ENCODE data around the gene QSOX1.

The QSOX1 gene

DNA sequence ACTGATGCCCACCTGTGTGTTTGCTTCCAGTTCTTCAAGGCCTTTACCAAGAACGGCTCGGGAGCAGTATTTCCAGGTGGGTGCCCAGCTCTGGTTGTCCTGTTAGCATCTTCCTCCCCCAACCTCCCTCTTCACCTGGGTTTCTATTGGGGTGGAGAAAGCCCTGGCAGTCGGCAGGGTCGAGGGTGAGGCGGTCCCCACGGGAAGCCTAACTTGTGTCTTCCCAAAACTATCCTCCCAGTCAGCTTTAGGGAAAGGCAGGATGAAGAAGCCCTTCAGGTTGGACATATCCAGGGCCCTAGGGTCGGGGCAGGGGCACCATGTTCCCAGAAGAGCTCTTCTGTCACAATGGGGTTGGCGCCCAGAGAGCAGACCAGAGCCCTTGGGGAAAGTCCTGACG, 20.6 kb downstream of the QSOX1 start:
- in situ Hi-C loops (cut with MboI; ENCODE audit: low sequenced_read_pairs, unreplicated experiment) = no loop called here
- DNase-seq (ENCODE audit: low spot score) = no peak
- TF ChIP-seq, protein P1, sequence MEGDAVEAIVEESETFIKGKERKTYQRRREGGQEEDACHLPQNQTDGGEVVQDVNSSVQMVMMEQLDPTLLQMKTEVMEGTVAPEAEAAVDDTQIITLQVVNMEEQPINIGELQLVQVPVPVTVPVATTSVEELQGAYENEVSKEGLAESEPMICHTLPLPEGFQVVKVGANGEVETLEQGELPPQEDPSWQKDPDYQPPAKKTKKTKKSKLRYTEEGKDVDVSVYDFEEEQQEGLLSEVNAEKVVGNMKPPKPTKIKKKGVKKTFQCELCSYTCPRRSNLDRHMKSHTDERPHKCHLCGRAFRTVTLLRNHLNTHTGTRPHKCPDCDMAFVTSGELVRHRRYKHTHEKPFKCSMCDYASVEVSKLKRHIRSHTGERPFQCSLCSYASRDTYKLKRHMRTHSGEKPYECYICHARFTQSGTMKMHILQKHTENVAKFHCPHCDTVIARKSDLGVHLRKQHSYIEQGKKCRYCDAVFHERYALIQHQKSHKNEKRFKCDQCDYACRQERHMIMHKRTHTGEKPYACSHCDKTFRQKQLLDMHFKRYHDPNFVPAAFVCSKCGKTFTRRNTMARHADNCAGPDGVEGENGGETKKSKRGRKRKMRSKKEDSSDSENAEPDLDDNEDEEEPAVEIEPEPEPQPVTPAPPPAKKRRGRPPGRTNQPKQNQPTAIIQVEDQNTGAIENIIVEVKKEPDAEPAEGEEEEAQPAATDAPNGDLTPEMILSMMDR (IDR thresholded peaks at IDR 0.05; ENCODE audit: borderline replicate concordance, control extremely low read depth, extremely low read depth, insufficient read depth, missing control alignments) = no peak

DNA sequence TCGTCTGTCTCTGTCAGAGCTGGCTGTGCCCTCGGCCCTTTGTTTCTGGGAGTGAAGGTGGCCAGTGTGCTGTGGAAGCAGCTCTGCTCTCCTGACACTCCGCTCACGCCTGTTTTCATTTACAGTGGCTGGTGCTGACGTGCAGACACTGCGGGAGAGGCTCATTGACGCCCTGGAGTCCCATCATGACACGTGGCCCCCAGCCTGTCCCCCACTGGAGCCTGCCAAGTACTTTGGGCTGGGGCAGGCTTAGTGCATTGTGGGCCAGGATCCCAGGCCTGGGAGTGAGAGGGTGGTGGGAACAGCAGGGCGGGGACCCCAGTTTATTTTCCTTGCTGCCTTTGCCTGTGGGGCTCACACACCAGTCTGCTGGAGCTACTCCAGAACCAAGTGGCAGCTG, 21.1 kb downstream of the QSOX1 start:
- in situ Hi-C loops (cut with MboI; ENCODE audit: low sequenced_read_pairs, unreplicated experiment) = no loop called here
- TF ChIP-seq, protein P1 (IDR thresholded peaks at IDR 0.05; ENCODE audit: borderline replicate concordance, control extremely low read depth, extremely low read depth, insufficient read depth, missing control alignments) = no peak
- no peak for DNase-seq (ENCODE audit: low spot score)

DNA sequence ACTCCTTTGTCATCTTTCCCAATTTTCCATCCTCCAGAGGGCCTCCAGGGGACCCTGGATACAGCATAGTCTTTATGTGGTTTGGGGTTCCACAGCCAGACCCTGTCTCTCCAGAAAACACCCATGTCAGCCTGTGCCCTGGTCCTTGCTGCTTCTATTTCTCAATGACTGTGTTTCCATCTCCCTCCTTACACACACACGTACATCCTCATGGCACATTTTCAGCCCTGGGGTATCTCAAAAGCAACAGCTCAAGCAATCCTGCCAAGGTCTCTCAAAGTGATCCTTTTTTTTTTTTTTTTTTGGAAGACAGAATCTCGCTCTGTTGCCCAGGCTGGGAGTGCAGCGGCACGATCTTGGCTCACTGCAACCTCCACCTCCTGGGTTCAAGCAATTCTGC, 22.3 kb downstream of the QSOX1 start:
- in situ Hi-C loops (cut with MboI; ENCODE audit: low sequenced_read_pairs, unreplicated experiment) = no loop called here
- DNase-seq (ENCODE audit: low spot score) = no peak

DNA sequence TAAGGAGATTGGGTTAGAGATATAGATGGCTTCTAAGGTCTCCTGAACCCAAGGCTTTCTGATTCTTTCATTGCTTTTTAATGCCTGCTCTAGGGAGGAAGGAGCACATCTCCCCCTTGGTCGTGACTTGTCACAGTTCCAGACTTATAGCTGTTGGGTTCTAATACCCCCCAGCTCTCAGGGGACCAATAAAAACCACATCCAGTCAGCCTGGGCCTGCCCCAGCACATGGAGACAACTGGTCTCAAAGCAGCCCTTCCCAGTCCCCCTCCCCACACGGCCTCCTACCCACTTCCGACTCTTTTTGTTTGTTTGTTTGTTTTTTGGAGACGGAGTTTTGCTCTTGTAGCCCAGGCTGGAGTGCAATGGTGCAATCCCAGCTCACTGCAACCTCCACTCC, 23.3 kb downstream of the QSOX1 start:
- DNase-seq (ENCODE audit: low spot score) = no peak
- in situ Hi-C loops (cut with MboI; ENCODE audit: low sequenced_read_pairs, unreplicated experiment) = no loop called here
- TF ChIP-seq, protein P1 (IDR thresholded peaks at IDR 0.05; ENCODE audit: borderline replicate concordance, control extremely low read depth, extremely low read depth, insufficient read depth, missing control alignments) = no peak

More for the DNA sequence above, 22.3 kb downstream of the QSOX1 start:
- TF ChIP-seq, protein P1 (IDR thresholded peaks at IDR 0.05; ENCODE audit: borderline replicate concordance, control extremely low read depth, extremely low read depth, insufficient read depth, missing control alignments) = no peak

DNA sequence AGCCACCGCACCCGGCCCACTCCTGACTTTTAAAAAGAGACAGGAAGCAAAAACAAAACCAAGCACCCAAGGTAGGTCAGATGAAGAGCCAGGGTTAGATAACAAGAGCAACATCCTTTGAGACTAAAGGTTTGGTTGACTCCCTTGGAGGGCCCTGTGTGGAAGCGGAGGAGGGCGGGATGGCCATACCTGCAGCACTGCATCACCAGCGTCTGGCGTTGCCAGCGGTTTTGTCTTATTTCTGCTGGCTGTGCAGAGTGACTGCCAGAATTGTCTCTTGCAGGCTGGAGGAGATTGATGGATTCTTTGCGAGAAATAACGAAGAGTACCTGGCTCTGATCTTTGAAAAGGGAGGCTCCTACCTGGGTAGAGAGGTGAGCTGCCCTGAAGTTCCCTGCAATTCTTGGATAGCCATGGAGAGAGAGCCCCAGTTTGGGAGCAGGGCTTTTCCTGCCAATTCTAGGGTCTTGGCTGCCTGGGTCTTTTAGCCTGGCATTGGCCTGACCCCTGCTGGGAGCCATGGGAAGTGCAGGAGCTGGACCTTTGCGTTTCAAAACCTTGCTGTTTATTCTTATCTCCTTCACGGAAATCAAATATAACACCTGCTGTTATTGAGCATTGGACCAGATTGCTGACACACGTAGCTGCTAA, 24.0 kb downstream of the QSOX1 start:
- in situ Hi-C loops (cut with MboI; ENCODE audit: low sequenced_read_pairs, unreplicated experiment) = no loop called here
- TF ChIP-seq, protein P1 (IDR thresholded peaks at IDR 0.05; ENCODE audit: borderline replicate concordance, control extremely low read depth, extremely low read depth, insufficient read depth, missing control alignments) = peak; percentile 92
- peak; percentile 84 for DNase-seq (ENCODE audit: low spot score)

DNA sequence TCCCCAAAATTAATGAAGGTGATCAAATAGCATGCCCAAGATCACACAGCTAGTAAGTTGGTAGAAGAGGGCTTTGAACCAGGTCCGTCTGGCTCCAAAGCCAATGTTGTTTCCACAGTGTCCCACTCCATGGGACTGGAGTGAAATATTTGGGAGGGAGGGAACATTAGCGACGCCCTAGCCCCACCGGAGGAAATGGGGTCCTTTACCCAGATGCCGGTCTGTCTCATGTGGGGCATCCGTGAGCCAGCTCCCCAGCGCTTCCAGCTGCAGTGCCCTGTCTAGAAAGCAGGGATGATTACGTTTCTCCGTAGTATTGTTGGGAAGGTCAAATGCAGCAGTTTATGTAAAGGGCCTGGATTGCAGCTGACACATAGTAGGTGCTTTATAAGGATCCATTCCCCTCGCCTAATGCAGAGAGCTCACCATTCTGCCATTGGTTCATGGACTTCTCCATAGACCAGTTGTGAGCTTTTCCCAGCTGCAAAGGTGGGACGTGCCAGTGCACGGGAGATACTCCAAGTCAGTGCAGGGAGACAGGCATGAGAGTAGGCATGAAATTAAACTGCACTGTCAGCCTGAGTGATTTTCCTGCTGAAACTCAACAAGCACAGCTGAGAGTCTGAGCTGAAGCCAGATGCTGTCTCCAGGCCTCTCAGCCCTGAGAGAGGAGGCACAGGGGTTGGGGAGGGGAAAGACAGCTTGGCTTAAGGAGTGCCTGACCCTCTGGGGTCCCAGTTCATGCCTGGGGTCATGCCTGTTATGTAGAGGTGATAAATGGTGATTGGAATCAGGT, 24.7 kb downstream of the QSOX1 start:
- in situ Hi-C loops (cut with MboI; ENCODE audit: low sequenced_read_pairs, unreplicated experiment) = no loop called here
- no peak for DNase-seq (ENCODE audit: low spot score)
- TF ChIP-seq, protein P1 (IDR thresholded peaks at IDR 0.05; ENCODE audit: borderline replicate concordance, control extremely low read depth, extremely low read depth, insufficient read depth, missing control alignments) = no peak
